T-cell (primary cell): ENCODE results near the gene CLEC16A. TPM values are rescaled to one million over a fixed set of nuclear protein-coding genes. Genes with fewer than 3 reads are reported as not detected.

Experiments used
- ATAC-seq, 4 experiments: fragments of 200-7000 bp in 3 of 4; fragments of 150-1000 bp in 1 of 4; cut with Tn5 transposase; replicated peaks in 1 of 4; 1 replicate in 3 of 4; 2 replicates in 1 of 4; pipeline ENCODE4 v1.10.0; 2021; ENCODE audit warnings: moderate library complexity in 3 of 4, mild to moderate bottlenecking in 2 of 4, moderate number of reproducible peaks in 1 of 4
- CTCF ChIA-PET, 2 donors: fragments of 300-600 bp; sonication (Branson Sonifier 250); formaldehyde crosslinking; loops; one replicate each; lab custom pipeline; 2022; ENCODE audit warnings: antibody characterized with exemption in 2 of 2; lab: Charles Lee
- POLR2A ChIA-PET, 2 donors: fragments of 300-600 bp; sonication (Branson Sonifier 250); formaldehyde crosslinking; loops; one replicate each; lab custom pipeline; 2022; ENCODE audit warnings: antibody characterized with exemption in 2 of 2; lab: Charles Lee
- DNase-seq, 35 experiments: peaks; one replicate each; pipeline versions ENCODE4 v3.0.0 to v3.0.0-alpha.2; 2013 to 2023
- H3K27ac ChIP-seq: one replicate; pipeline ENCODE4 v1.5.1; 2013; ENCODE audit warnings: low read length
- H3K27me3 ChIP-seq, 2 experiments: replicated peaks in 1 of 2; 1 replicate in 1 of 2; 2 replicates in 1 of 2; pipeline versions ENCODE4 v1.6.1 to v1.7.0; 2013; ENCODE audit warnings: low read length in 1 of 2, mixed read lengths in 1 of 2; ENCODE audit not compliant: control insufficient read depth in 2 of 2, insufficient read depth in 2 of 2; ENCODE audit errors: extremely low read depth in 1 of 2
- H3K36me3 ChIP-seq, 2 donors: 1 replicate in 1 of 2; 2 replicates in 1 of 2; pipeline versions ENCODE4 v1.6.1 to v1.7.0; 2013; ENCODE audit warnings: low read length in 1 of 2; ENCODE audit not compliant: control insufficient read depth in 2 of 2, insufficient read depth in 1 of 2; ENCODE audit errors: extremely low read depth in 1 of 2
- H3K4me1 ChIP-seq, 2 experiments: 1 replicate in 1 of 2; 2 replicates in 1 of 2; pipeline versions ENCODE4 v1.6.1 to v1.7.0; 2013; ENCODE audit warnings: low read length in 2 of 2, mixed read lengths in 1 of 2; ENCODE audit not compliant: insufficient read depth in 2 of 2, control insufficient read depth in 1 of 2; ENCODE audit errors: extremely low read depth in 1 of 2
- H3K4me3 ChIP-seq, 2 donors: 1 replicate in 1 of 2; 2 replicates in 1 of 2; pipeline versions ENCODE4 v1.5.1 to v1.7.0; 2013; ENCODE audit warnings: mild to moderate bottlenecking in 2 of 2, low read length in 1 of 2, moderate library complexity in 1 of 2; ENCODE audit not compliant: control insufficient read depth in 1 of 2; ENCODE audit errors: extremely low read depth in 1 of 2
- H3K9me3 ChIP-seq: 2 replicates; pipeline ENCODE4 v1.7.0; 2013
- H3K27ac Mint-ChIP-seq, 2 donors: one replicate each; pipeline ENCODE4 v1.8.0; 2020 to 2021; ENCODE audit warnings: mild to moderate bottlenecking in 2 of 2, mixed read lengths in 2 of 2
- H3K27me3 Mint-ChIP-seq, 2 donors: one replicate each; pipeline ENCODE4 v1.8.0; 2021 to 2022; ENCODE audit warnings: mixed read lengths in 2 of 2
- H3K36me3 Mint-ChIP-seq: one replicate; pipeline ENCODE4 v1.8.0; 2021; ENCODE audit warnings: mixed read lengths
- H3K4me1 Mint-ChIP-seq, 3 donors: one replicate each; pipeline ENCODE4 v1.8.0; 2020 to 2022; ENCODE audit warnings: mixed read lengths in 3 of 3, mild to moderate bottlenecking in 1 of 3
- H3K4me3 Mint-ChIP-seq, 3 donors: one replicate each; pipeline ENCODE4 v1.8.0; 2020 to 2022; ENCODE audit warnings: mild to moderate bottlenecking in 3 of 3, mixed read lengths in 3 of 3, moderate library complexity in 3 of 3
- H3K9me3 Mint-ChIP-seq, 3 donors: one replicate each; pipeline ENCODE4 v1.8.0; 2020 to 2022; ENCODE audit warnings: mixed read lengths in 3 of 3
- WGBS: methylation state at CpG from one replicate; pipeline ENCODE4 v1.1.5; 2013; ENCODE audit warnings: missing lambda C conversion rate; ENCODE audit not compliant: insufficient coverage; 5-methylcytosine and 5-hydroxymethylcytosine counted together
- total RNA-seq, 35 experiments: library from RNA in 6 of 35; stranded (reverse) in 6 of 35; fragments of 120-200 nt in 1 of 35; gene quantifications; one replicate each; pipeline versions ENCODE4 v1.2.1 to v1.2.4 and lab custom pipeline; 2013 to 2026

The CLEC16A gene
- total RNA-seq, 5 donors from 2014 or later (not counting 1 experiment from before 2014, with no cell fraction given) = 27.4 to 34.6 (median 28.7) TPM

- Histone ChIP-seq H3K27me3 (no peaks in the 10 kb centered on the region), H3K4me1 (no peaks in the 10 kb centered on the region), H3K36me3 (no peaks in the 10 kb centered on the region), H3K4me3 (no peak overlapping the region), H3K9me3 (no peaks in the 10 kb centered on the region), H3K27ac (no peak overlapping the region)
- no peak for DNase-seq
- peaks cover 15% of the 10 kb centered on the region for H3K36me3 Mint-ChIP-seq
- ATAC-seq = no peak
- H3K27me3 Mint-ChIP-seq = no peaks in the 10 kb centered on the region
- ChIA-PET CTCF (interaction anchor here in 1 of 2 donors (0.7 kb wide), 1 partner anchor 139 kb away, joined by 4 read pairs; no protein-coding TSS in a partner anchor), POLR2A (no interaction called here)
- 100% methylated on average over 1 of the region's 4 CpGs for WGBS
- H3K4me1 Mint-ChIP-seq = peaks cover 7 to 12% (median 11%) of the 10 kb centered on the region in 3 donors
- H3K9me3 Mint-ChIP-seq = no peaks in the 10 kb centered on the region
- H3K27ac Mint-ChIP-seq = no peak overlapping the region
- no peak overlapping the region for H3K4me3 Mint-ChIP-seq
These were observed 214.9 kb downstream of the CLEC16A start for GRCh38 chr16:11159282-11159681.

DNA sequence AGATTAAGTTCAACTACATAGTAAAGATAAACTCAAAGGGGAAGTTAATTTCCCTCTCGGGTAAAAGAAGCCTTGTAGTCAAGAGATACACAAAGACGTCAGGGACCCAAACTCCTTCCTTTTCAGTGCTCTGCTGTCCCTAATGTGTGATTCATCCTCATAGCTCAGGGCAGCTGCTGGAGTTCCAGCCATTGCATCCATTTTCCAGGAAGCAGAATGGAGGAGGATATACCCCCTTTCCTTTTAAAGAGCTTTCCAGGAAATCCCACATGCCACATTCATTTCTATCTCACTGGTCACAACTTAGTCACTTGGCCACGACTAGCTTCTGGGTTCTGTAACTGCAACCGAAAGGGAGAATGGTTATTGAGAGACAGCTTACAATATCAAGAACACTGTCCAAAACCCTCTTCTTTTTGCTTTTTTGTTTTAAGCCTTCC lies 216.3 kb downstream of the CLEC16A start:
- DNase-seq (no peak), ATAC-seq (no peak)
- POLR2A ChIA-PET = interaction anchor here in 1 of 2 donors (0.6 kb wide), 1 partner anchor 89 kb away, joined by 3 read pairs; no protein-coding TSS in a partner anchor
- Mint-ChIP-seq H3K9me3 (no peaks in the 10 kb centered on the region), H3K4me1 (peaks cover 5 to 11% (median 8%) of the 10 kb centered on the region in 3 donors), H3K36me3 (peaks cover 15% of the 10 kb centered on the region), H3K27me3 (no peaks in the 10 kb centered on the region), H3K4me3 (no peak overlapping the region), H3K27ac (peak overlapping the region in 1 of 2 donors; percentile 16)
- H3K4me1 ChIP-seq = no peaks in the 10 kb centered on the region
- CTCF ChIA-PET = no interaction called here
- no peaks in the 10 kb centered on the region for H3K27me3 ChIP-seq
- H3K36me3 ChIP-seq = no peaks in the 10 kb centered on the region
- H3K9me3 ChIP-seq = no peaks in the 10 kb centered on the region
- no peak overlapping the region for H3K27ac ChIP-seq
- 40% methylated on average over 1 of the region's 4 CpGs for WGBS
- no peak overlapping the region for H3K4me3 ChIP-seq

- no peak overlapping the region for H3K27ac Mint-ChIP-seq
- CTCF ChIA-PET = no interaction called here
These were observed 217.1 kb downstream of the CLEC16A start for GRCh38 chr16:11161439-11161838.

GRCh38 chr16:11161974-11162373 lies 217.6 kb downstream of the CLEC16A start:
- ChIA-PET POLR2A (interaction anchor here (0.5 to 0.6 kb wide), 2 partner anchors 22 to 113 kb away, joined by 3 to 6 read pairs; no protein-coding TSS in a partner anchor), CTCF (no interaction called here)
- Histone ChIP-seq H3K27me3 (no peaks in the 10 kb centered on the region), H3K9me3 (no peaks in the 10 kb centered on the region), H3K36me3 (peaks cover 0 to 3% of the 10 kb centered on the region in 2 donors), H3K27ac (no peak overlapping the region), H3K4me3 (no peak overlapping the region), H3K4me1 (no peaks in the 10 kb centered on the region)
- ATAC-seq (no peak), DNase-seq (no peak)
- H3K27me3 Mint-ChIP-seq = no peaks in the 10 kb centered on the region
- no peak overlapping the region for H3K27ac Mint-ChIP-seq
- 80% methylated on average over 1 of the region's 7 CpGs for WGBS
- peaks cover 4 to 11% (median 5%) of the 10 kb centered on the region in 3 donors for H3K4me1 Mint-ChIP-seq
- no peaks in the 10 kb centered on the region for H3K9me3 Mint-ChIP-seq
- H3K4me3 Mint-ChIP-seq = no peak overlapping the region
- H3K36me3 Mint-ChIP-seq = peaks cover 16% of the 10 kb centered on the region

More at GRCh38 chr16:11161439-11161838, 217.1 kb downstream of the CLEC16A start:
- ATAC-seq (no peak), DNase-seq (no peak)
- 96% methylated on average over 3 of the region's 6 CpGs for WGBS
- H3K4me3 Mint-ChIP-seq = no peak overlapping the region
- no peaks in the 10 kb centered on the region for H3K27me3 Mint-ChIP-seq
- H3K36me3 ChIP-seq = no peaks in the 10 kb centered on the region
- no peak overlapping the region for H3K4me3 ChIP-seq
- H3K27ac ChIP-seq = no peak overlapping the region
- no peaks in the 10 kb centered on the region for H3K9me3 ChIP-seq
- peaks cover 15% of the 10 kb centered on the region for H3K36me3 Mint-ChIP-seq
- POLR2A ChIA-PET = no interaction called here
- H3K4me1 ChIP-seq = no peaks in the 10 kb centered on the region
- H3K27me3 ChIP-seq = no peaks in the 10 kb centered on the region
- peaks cover 5 to 11% (median 6%) of the 10 kb centered on the region in 3 donors for H3K4me1 Mint-ChIP-seq
- H3K9me3 Mint-ChIP-seq = no peaks in the 10 kb centered on the region

DNA sequence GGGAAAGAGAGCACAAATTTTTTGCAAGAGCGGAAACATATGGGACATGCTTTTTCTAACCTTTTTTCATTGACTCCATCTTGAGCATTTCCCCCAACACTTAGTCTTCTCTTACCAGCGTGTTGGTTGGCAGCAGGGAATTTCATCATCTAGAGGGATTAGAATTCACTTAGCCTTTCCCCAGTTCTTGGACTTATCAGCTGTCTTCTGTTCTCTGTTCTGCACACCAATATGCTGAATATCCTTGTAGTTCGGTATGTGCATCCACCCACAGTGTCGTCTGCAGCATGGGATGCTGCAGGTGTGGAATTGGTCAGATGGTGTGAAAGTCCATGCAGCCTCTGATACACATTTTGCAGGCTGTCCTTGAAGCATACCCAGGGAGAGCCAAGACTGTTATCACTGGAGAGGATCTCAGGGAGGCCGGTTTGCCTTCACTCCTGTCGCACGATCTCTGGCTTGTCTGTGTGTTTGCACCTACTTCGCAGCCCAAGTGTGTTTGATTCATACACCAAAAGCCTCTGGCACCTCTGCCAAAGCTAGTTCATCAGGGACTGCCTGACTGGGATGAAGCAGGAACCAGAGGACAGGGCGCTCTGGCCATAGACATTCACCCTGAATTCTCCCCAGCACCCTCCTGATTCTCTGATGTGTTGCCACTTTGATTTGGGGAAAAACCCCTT lies 218.4 kb downstream of the CLEC16A start:
- no peaks in the 10 kb centered on the region for H3K27me3 Mint-ChIP-seq
- ATAC-seq = no peak
- Histone ChIP-seq H3K4me1 (no peaks in the 10 kb centered on the region), H3K27me3 (no peaks in the 10 kb centered on the region), H3K9me3 (no peaks in the 10 kb centered on the region), H3K36me3 (peaks cover 0 to 9% of the 10 kb centered on the region in 2 donors), H3K4me3 (no peak overlapping the region), H3K27ac (no peak overlapping the region)
- H3K4me1 Mint-ChIP-seq = peaks cover 1 to 11% (median 2%) of the 10 kb centered on the region in 3 donors
- no peak overlapping the region for H3K27ac Mint-ChIP-seq
- no peak overlapping the region for H3K4me3 Mint-ChIP-seq
- H3K9me3 Mint-ChIP-seq = no peaks in the 10 kb centered on the region
- peaks cover 18% of the 10 kb centered on the region for H3K36me3 Mint-ChIP-seq
- ChIA-PET POLR2A (interaction anchor here (0.5 to 0.6 kb wide), 2 partner anchors 23 to 112 kb away, joined by 3 to 6 read pairs; no protein-coding TSS in a partner anchor), CTCF (no interaction called here)
- DNase-seq = no peak
- 88% methylated on average over 7 of the region's 9 CpGs for whole genome bisulfite sequencing

- H3K36me3 Mint-ChIP-seq = peaks cover 18% of the 10 kb centered on the region
- DNase-seq (no peak), ATAC-seq (no peak)
- 97% methylated on average over 15 of the region's 15 CpGs for WGBS
- H3K9me3 Mint-ChIP-seq = no peaks in the 10 kb centered on the region
- peaks cover 1 to 11% (median 2%) of the 10 kb centered on the region in 3 donors for H3K4me1 Mint-ChIP-seq
- H3K27me3 Mint-ChIP-seq = no peaks in the 10 kb centered on the region
- Histone ChIP-seq H3K9me3 (no peaks in the 10 kb centered on the region), H3K36me3 (peaks cover 0 to 15% of the 10 kb centered on the region in 2 donors), H3K4me3 (no peak overlapping the region), H3K4me1 (no peaks in the 10 kb centered on the region), H3K27me3 (no peaks in the 10 kb centered on the region), H3K27ac (no peak overlapping the region)
- H3K4me3 Mint-ChIP-seq = no peak overlapping the region
- POLR2A ChIA-PET = no interaction called here
- CTCF ChIA-PET = no interaction called here
- H3K27ac Mint-ChIP-seq = no peak overlapping the region
These were observed 219.4 kb downstream of the CLEC16A start for GRCh38 chr16:11163761-11164261.
